Measurements from ENCODE around the gene PLSCR5.

- TF ChIP-seq CTCF (IDR thresholded peaks at IDR 0.05) (peak; percentile 6 to 68 (median 48)), POLR2A (IDR thresholded peaks at IDR 0.05) (no peak)
Measured at GRCh38 chr3:146640955-146641867, 36.1 kb upstream of the PLSCR5 start.
